Measurements from ENCODE around the gene SLIT3.
"Not testable (repeated sequence)": the region's sequence is repeated elsewhere in the genome, so short reads cannot be mapped to it uniquely, and the experiment has no call there.

Gene SLIT3

GRCh38 chr5:168668078-168668477, 632.9 kb downstream of the SLIT3 start:
- no peak for DNase-seq (ENCODE audit: low read depth)

- no peak for DNase-seq (ENCODE audit: low read depth)
Measured at GRCh38 chr5:168667301-168667840, 633.6 kb downstream of the SLIT3 start.

GRCh38 chr5:168666356-168666755, 634.6 kb downstream of the SLIT3 start:
- DNase-seq (ENCODE audit: low read depth) = no peak

- DNase-seq (ENCODE audit: low read depth) = no peak
Measured at GRCh38 chr5:168663276-168664004, 637.5 kb downstream of the SLIT3 start.

GRCh38 chr5:168661593-168662485, 639.1 kb downstream of the SLIT3 start:
- no peak for DNase-seq (ENCODE audit: low read depth)

- DNase-seq (ENCODE audit: low read depth) = no peak
Measured at GRCh38 chr5:168660691-168661090, 640.2 kb downstream of the SLIT3 start.

- no peak for DNase-seq (ENCODE audit: low read depth)
Measured at GRCh38 chr5:168659286-168659847, 641.6 kb downstream of the SLIT3 start.

- no peak for DNase-seq (ENCODE audit: low read depth)
Measured at GRCh38 chr5:168658394-168658793, 642.5 kb downstream of the SLIT3 start.

- no peak for DNase-seq (ENCODE audit: low read depth)
Measured at GRCh38 chr5:168656633-168657032, 644.3 kb downstream of the SLIT3 start.

GRCh38 chr5:168655316-168655715, 645.6 kb downstream of the SLIT3 start:
- no peak for DNase-seq (ENCODE audit: low read depth)

GRCh38 chr5:168654211-168654721, 646.7 kb downstream of the SLIT3 start:
- no peak for DNase-seq (ENCODE audit: low read depth)

GRCh38 chr5:168653626-168654025, 647.3 kb downstream of the SLIT3 start:
- no peak for DNase-seq (ENCODE audit: low read depth)

- no peak for DNase-seq (ENCODE audit: low read depth)
Measured at GRCh38 chr5:168651648-168652047, 649.3 kb downstream of the SLIT3 start.

GRCh38 chr5:168649306-168649705, 651.6 kb downstream of the SLIT3 start:
- no peak for DNase-seq (ENCODE audit: low read depth)

- no peak for DNase-seq (ENCODE audit: low read depth)
Measured at GRCh38 chr5:168648576-168648975, 652.4 kb downstream of the SLIT3 start.

- no peak for DNase-seq (ENCODE audit: low read depth)
Measured at GRCh38 chr5:168648016-168648415, 652.9 kb downstream of the SLIT3 start.

- no peak for DNase-seq (ENCODE audit: low read depth)
Measured at GRCh38 chr5:168647083-168647482, 653.9 kb downstream of the SLIT3 start.

- DNase-seq (ENCODE audit: low read depth) = no peak
Measured at GRCh38 chr5:168646335-168646734, 654.6 kb downstream of the SLIT3 start.

GRCh38 chr5:168645195-168645594, 655.7 kb downstream of the SLIT3 start:
- DNase-seq (ENCODE audit: low read depth) = no peak

- no peak for DNase-seq (ENCODE audit: low read depth)
Measured at GRCh38 chr5:168642019-168642418, 658.9 kb downstream of the SLIT3 start.

- DNase-seq (ENCODE audit: low read depth) = not testable (repeated sequence)
Measured at GRCh38 chr5:168638846-168639245, 662.1 kb downstream of the SLIT3 start.

GRCh38 chr5:168637793-168638192, 663.1 kb downstream of the SLIT3 start:
- no peak for DNase-seq (ENCODE audit: low read depth)
